WTC11 (cell line): ENCODE data around the gene MAPK9.

ENCODE experiments used
- AFF4 ChIP-seq: sonication (generic); formaldehyde crosslinking; IDR thresholded peaks from 2 replicates; pipeline ENCODE4 v1.8.1; 2023; ENCODE audit warnings: mild to moderate bottlenecking, missing genetic modification reagents, borderline replicate concordance
- CREB1 ChIP-seq: sonication (generic); formaldehyde crosslinking; IDR thresholded peaks from 2 replicates; pipeline ENCODE4 v1.8.0; 2023; ENCODE audit warnings: mild to moderate bottlenecking, missing genetic modification reagents
- CTCF ChIP-seq: fragments of 200-600 bp; IDR thresholded peaks from 2 replicates; pipeline ENCODE4 v1.8.0; 2022; ENCODE audit warnings: antibody characterized with exemption
- E2F4 ChIP-seq: sonication (generic); formaldehyde crosslinking; IDR thresholded peaks from 2 replicates; pipeline ENCODE4 v1.8.1; 2022; ENCODE audit warnings: low read depth, mild to moderate bottlenecking, moderate library complexity, missing genetic modification reagents, borderline replicate concordance
- FOXP1 ChIP-seq: sonication (generic); formaldehyde crosslinking; IDR thresholded peaks from 2 replicates; pipeline ENCODE4 v1.8.0; 2022; ENCODE audit warnings: missing genetic modification reagents, mild to moderate bottlenecking, moderate library complexity, borderline replicate concordance
- USF2 ChIP-seq: sonication (generic); formaldehyde crosslinking; IDR thresholded peaks from 2 replicates; pipeline ENCODE4 v1.8.1; 2023; ENCODE audit warnings: mild to moderate bottlenecking, missing genetic modification reagents, moderate library complexity
- ZNF138 ChIP-seq: sonication (generic); formaldehyde crosslinking; conservative IDR thresholded peaks from 2 replicates; pipeline ENCODE4 v1.8.1; 2022; ENCODE audit warnings: mild to moderate bottlenecking, moderate library complexity, missing genetic modification reagents
- ZNF317 ChIP-seq: sonication (generic); formaldehyde crosslinking; IDR thresholded peaks from 2 replicates; pipeline ENCODE4 v1.8.1; 2023; ENCODE audit warnings: low read depth, mild to moderate bottlenecking, moderate library complexity, missing genetic modification reagents, borderline replicate concordance
- ZSCAN18 ChIP-seq: fragments of 250-450 bp; sonication (Bioruptor Pico); IDR thresholded peaks from 2 replicates; pipeline ENCODE4 v2.1.2; 2022; ENCODE audit warnings: mild to moderate bottlenecking, moderate library complexity

- TF ChIP-seq ZNF317 (CRISPR knock-in tag), result no peak
- no peak for TF ChIP-seq AFF4
- TF ChIP-seq USF2 (CRISPR knock-in tag), result no peak
- TF ChIP-seq CTCF, result no peak
- no peak for TF ChIP-seq CREB1 (CRISPR knock-in tag)
- no peak for TF ChIP-seq ZNF138 (CRISPR knock-in tag)
- no peak for TF ChIP-seq ZSCAN18
- no peak for TF ChIP-seq E2F4
- TF ChIP-seq FOXP1 (CRISPR knock-in tag), result no peak
Observed at GRCh38 chr5:180214870-180215770, 76.8 kb downstream of the MAPK9 start.
